HG03520 (cell line): ENCODE measurements around the gene FFAR3.

Experiments used
- ATAC-seq: cut with Tn5 transposase; IDR thresholded peaks from one replicate; pipeline ENCODE4 v1.9.1; 2021; ENCODE audit warnings: mild to moderate bottlenecking, moderate library complexity; ENCODE audit not compliant: unreplicated experiment

FFAR3 gene, protein sequence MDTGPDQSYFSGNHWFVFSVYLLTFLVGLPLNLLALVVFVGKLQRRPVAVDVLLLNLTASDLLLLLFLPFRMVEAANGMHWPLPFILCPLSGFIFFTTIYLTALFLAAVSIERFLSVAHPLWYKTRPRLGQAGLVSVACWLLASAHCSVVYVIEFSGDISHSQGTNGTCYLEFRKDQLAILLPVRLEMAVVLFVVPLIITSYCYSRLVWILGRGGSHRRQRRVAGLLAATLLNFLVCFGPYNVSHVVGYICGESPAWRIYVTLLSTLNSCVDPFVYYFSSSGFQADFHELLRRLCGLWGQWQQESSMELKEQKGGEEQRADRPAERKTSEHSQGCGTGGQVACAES

DNA sequence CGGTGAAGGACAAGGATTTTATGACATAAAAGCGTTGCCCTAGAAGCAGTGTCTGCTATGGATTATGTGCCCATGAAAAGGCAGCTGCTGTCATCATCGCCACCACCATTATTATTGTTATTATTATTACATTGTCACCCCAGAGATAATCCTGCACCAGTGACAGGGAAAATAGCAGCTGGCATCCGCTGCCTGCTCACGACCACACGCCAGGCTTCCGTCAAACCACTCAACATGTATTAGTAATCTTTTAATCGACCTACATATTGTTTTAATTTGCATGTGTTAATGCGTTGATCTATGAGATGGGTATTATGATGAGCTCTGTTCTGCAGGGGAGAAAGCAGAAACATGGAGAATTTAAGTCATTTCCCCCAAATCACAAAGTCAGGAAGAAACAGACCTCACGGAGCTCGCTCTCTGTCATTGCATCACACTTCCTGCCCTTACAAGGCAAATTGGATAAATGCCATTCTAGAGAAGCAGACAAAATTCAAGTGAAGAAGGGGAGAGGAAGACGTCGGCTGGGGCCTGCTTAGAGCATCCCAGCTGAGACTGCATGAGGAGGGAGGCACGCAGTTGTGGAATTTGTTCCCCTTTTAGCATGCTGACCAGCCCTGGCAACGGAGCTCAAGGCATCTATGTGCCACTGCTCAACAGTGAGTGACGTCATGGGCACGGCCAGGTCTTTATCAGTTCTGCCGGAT lies at the start of gene FFAR3:
TSS of gene FFAR3 (plus strand) at position 594 of the 707 bp plus-strand sequence. CDS start 431 bp downstream, outside the sequence.
- ATAC-seq: no peak

GRCh38 chr19:35308910-35309309 lies 49.4 kb upstream of the FFAR3 start:
- no peak for ATAC-seq

DNA sequence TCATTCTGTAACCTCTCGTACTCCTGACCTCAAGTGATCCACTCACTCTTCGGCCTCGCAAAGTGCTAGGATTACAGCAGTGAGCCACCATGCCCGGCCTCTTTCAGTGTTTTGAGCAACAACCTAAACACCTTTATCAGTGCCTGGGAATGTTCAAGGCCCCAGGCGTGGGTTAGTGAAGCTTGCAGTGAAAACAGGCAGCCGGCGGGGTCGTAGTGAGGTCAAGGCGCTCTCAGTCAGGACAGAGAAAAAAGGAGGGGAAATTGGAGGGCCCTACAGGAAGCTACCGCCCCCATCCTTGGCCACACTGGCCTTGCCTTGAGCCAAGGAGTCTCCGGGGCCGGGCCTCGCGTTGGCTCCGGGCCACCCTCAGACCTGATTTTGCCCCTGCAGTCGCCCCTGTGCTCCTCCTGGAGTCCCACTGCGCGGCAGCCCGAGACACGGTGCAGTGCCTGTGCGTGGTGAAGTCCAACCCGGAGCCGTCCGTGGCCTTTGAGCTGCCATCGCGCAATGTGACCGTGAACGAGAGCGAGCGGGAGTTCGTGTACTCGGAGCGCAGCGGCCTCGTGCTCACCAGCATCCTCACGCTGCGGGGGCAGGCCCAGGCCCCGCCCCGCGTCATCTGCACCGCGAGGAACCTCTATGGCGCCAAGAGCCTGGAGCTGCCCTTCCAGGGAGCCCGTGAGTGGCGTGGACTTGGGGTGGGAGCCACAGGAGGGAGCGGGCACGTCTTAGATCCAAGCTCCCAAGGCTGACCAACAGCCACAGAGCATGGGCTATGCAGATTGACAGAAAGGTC lies 48.6 kb upstream of the FFAR3 start:
- no peak for ATAC-seq

GRCh38 chr19:35310331-35310730 lies 47.9 kb upstream of the FFAR3 start:
- ATAC-seq: no peak

GRCh38 chr19:35310811-35311465 lies 47.3 kb upstream of the FFAR3 start:
- no peak for ATAC-seq

- no peak for ATAC-seq
Measured at GRCh38 chr19:35311901-35312665, 46.2 kb upstream of the FFAR3 start.

GRCh38 chr19:35313587-35313986 lies 44.7 kb upstream of the FFAR3 start:
- ATAC-seq: no peak

GRCh38 chr19:35314031-35314430 lies 44.2 kb upstream of the FFAR3 start:
- no peak for ATAC-seq

DNA sequence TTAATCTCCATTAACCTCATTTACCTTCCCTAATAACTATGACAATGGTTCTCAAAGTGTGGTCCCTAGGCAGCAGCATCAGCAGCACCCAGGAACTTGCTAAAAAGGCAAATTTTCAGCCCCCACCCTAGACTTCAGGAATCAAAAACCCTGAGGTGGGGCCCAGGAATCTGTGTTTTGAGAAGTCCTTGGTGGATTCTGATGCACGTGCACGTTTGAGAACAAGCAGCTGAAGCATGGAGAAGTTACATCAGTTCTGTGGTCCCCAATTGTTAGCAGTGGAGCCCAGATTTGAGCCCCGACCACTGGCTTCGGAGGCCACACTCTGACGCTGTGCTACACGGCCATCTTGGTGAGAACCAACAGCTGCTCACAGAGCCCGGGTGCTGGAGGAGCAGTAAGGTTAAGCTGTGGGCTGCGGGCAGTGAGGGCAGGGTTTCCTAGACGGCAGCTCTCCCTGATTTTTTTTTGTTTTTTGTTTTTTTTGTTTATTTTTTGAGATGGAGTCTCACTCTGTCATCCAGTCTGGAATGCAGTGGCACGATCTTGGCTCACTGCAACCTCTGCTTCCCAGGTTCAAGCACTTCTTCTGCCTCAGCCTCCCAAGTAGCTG lies 43.3 kb upstream of the FFAR3 start:
- no peak for ATAC-seq

GRCh38 chr19:35315883-35316282 lies 42.4 kb upstream of the FFAR3 start:
- no peak for ATAC-seq

- no peak for ATAC-seq
Measured at GRCh38 chr19:35316560-35316959, 41.7 kb upstream of the FFAR3 start.

- no peak for ATAC-seq
Measured at GRCh38 chr19:35317464-35318043, 40.7 kb upstream of the FFAR3 start.

DNA sequence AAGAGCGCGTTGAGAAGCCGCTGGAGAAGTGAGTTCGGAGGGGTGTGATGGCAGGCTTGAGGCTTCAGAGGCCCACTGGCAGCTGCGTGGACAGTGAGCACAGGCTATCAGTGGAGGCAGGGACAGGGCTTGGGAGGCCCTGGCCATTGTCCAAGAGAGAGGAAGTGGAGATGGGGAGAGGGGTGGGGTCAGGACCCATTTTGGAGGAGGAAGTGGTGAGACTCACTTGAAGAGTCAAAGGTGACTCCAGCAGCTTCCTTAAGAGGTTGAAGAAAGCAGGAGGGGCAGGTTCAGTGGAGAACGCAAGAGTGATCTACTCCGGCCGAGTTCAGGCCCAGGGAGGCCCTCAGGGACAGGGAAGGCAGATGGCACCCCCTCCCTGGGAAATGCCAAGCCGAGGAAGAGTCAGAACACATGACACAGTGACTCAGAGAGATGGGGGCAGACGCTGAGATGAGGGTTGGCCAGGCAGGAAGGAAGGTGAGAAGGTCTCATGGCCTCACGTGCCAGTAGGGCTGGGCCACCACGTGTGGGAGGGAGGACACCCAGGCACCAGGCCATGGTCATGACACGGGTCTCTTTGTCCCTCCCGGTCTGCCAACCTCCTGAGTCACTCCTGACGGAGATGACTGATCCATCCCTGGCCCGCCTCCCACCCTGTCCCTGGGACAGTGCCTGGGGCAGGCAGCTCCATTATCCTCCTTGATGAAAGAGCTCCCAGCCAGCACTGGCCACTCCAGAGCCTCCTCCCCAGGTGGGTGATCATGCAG lies 39.4 kb upstream of the FFAR3 start:
- no peak for ATAC-seq

DNA sequence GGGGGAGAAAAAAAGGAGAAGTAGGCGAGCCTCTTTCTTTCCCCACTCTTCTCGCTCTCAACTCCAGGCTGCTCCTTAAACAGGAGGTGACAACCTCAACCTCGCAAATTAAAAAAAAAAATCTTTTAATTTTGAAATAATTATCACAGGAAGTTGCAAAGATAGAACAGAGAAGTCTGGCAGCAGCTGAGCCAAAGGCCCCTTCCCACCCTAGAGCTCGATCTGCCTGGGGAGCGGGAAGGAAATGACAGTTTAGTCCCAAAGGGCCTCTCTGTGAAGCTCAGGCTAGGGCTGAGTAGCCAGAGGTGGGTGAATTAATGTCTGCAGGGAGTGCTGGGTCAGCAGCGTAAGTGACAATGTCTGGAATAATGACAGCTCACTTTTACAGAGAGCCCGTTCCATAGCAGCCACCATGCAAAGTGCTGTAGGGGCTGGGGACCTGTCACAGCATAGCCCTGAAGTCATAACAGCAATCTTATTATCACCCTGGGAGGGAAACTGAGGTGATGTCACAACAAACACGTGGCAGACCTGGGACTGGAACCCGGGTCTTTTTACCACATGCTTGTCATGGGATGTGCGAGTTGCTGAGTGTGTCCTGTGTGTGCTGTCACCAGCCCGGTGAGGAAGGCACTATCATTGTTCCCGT lies 38.1 kb upstream of the FFAR3 start:
- no peak for ATAC-seq

DNA sequence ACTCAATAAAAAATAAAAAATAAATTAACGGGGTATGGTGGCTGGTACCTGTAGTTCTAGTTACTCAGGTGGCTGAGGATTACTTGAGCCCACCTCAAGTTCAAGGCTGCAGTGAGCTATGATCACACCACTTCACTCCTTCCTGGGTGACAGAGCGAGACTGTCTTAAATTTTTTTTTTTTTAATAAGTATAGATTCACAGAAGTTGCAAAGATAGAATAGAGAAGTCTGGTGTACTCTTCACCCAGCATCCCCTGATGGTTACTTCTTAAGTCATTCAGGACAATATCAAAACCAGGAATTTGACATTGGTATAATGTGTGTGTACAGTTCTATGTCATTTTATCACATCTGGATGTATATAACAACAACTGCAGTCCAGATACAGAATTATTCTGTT lies 37.0 kb upstream of the FFAR3 start:
- no peak for ATAC-seq

- no peak for ATAC-seq
Measured at GRCh38 chr19:35322014-35322413, 36.2 kb upstream of the FFAR3 start.

DNA sequence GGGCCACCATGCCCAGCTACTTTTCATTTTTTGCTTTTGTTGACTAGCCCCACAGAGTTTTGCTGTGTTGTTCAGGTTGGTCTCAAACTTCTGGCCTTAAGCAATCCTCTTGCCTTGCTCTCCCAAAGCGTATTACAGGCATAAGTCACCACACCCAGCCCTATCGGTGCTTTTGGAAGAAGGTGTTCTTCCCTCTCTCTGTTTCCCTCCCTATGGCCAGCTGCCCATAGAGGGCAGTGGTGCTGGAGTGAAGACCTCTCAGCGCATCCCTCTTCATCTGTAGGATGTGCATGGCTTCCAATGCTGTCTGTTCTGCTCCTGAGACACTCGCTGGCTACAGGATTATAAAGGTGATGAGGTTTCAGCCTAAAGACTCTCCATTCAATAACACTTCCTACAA lies 30.6 kb upstream of the FFAR3 start:
- ATAC-seq: no peak

DNA sequence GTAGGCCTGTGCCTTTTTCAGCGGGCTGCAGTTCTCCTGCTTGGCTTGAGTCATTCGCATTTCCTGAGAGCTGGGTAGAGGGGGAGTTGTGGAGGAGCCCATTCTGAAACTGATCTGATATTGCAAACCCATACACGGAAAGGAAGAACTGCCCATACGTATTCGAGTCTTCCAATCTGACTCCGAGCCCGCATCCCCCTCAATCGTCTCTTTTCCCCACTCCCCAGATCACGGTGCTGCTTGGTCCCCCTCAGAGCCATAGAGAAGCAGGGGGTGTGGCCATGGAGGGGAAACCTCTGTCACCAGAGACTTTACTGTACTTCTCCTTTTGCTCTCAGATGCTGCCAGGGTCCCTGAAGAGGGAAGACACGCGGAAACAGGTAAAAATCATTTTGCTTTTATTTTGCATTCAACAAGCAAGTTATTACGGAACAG lies 29.4 kb upstream of the FFAR3 start, which contains the start of gene CD22:
TSS of gene CD22 (plus strand) at position 337 of the 435 bp plus-strand sequence. CDS start 2,854 bp downstream, outside the sequence.
- peak; percentile 35 for ATAC-seq
